Measurements from ENCODE around the gene IFI44L.

The IFI44L gene

GRCh38 chr1:78619803-78620579 lies at the start of gene IFI44L:
TSS of gene IFI44L (plus strand) at chr1:78620448. CDS start at chr1:78627916, 7,468 bp downstream.
- DNase-seq: peak in 1 of 2 donors; percentile 56

- DNase-seq: no peak
These were observed 49.7 kb upstream of the IFI44L start for GRCh38 chr1:78570539-78570938.

GRCh38 chr1:78577257-78578100 lies 42.8 kb upstream of the IFI44L start:
- DNase-seq: no peak

GRCh38 chr1:78586572-78586971 lies 33.7 kb upstream of the IFI44L start:
- DNase-seq: no peak

- no peak for DNase-seq
These were observed 33.0 kb upstream of the IFI44L start for GRCh38 chr1:78587211-78587610.

- DNase-seq: no peak
These were observed 28.3 kb upstream of the IFI44L start for GRCh38 chr1:78591971-78592370.

GRCh38 chr1:78599294-78599693 lies 21.0 kb upstream of the IFI44L start:
- DNase-seq: no peak

- DNase-seq: no peak
These were observed 19.2 kb upstream of the IFI44L start for GRCh38 chr1:78601068-78601467.

- DNase-seq: no peak
These were observed 17.0 kb upstream of the IFI44L start for GRCh38 chr1:78603206-78603605.

- no peak for DNase-seq
These were observed 15.6 kb upstream of the IFI44L start for GRCh38 chr1:78604643-78605042.

- no peak for DNase-seq
These were observed 14.0 kb upstream of the IFI44L start for GRCh38 chr1:78606274-78606673.

GRCh38 chr1:78607334-78607927 lies 12.8 kb upstream of the IFI44L start:
- DNase-seq: no peak

- no peak for DNase-seq
These were observed 12.3 kb upstream of the IFI44L start for GRCh38 chr1:78607944-78608343.

GRCh38 chr1:78617615-78618026 lies 2.6 kb upstream of the IFI44L start:
- DNase-seq: peak in 1 of 2 donors; percentile 73

GRCh38 chr1:78619032-78619431 lies 1.2 kb upstream of the IFI44L start:
- no peak for DNase-seq

- no peak for DNase-seq
These were observed 824 bp upstream of the IFI44L start for GRCh38 chr1:78619446-78619802.

- DNase-seq: no peak
These were observed 418 bp downstream of the IFI44L start for GRCh38 chr1:78620666-78621065.

GRCh38 chr1:78622548-78622947 lies 2.3 kb downstream of the IFI44L start:
- no peak for DNase-seq

- DNase-seq: no peak
These were observed 3.8 kb downstream of the IFI44L start for GRCh38 chr1:78624035-78624434.

- DNase-seq: no peak
These were observed 7.1 kb downstream of the IFI44L start for GRCh38 chr1:78627321-78627720.

- no peak for DNase-seq
These were observed 10.4 kb downstream of the IFI44L start for GRCh38 chr1:78630600-78630999.

GRCh38 chr1:78633209-78633608 lies 13.0 kb downstream of the IFI44L start:
- DNase-seq: no peak

- no peak for DNase-seq
These were observed 20.2 kb downstream of the IFI44L start for GRCh38 chr1:78640462-78640861.

- no peak for DNase-seq
These were observed 21.3 kb downstream of the IFI44L start for GRCh38 chr1:78641558-78641957.
